Measurements from ENCODE around the gene KIF16B. TPM values are rescaled to one million over a fixed set of nuclear protein-coding genes. Genes with fewer than 3 reads are reported as not detected.

Gene KIF16B
- total RNA-seq, 1 experiment from 2014 or later: 7.6 TPM

GRCh38 chr20:16241911-16242310, 331.3 kb downstream of the KIF16B start:
- no peak overlapping the region for H3K4me3 Mint-ChIP-seq
- ATAC-seq (no peak; the same call in 1 of the 2 replicates), DNase-seq (ENCODE audit: low spot score) (no peak)
- TF ChIP-seq GABPB1 (CRISPR knock-in tag; IDR thresholded peaks at IDR 0.05) (no peak), IRF1 (CRISPR knock-in tag; IDR thresholded peaks at IDR 0.05) (no peak), FOXP1 (CRISPR knock-in tag; IDR thresholded peaks at IDR 0.05; ENCODE audit: borderline replicate concordance) (no peak), CDX4 (CRISPR knock-in tag; IDR thresholded peaks at IDR 0.05; ENCODE audit: borderline replicate concordance) (no peak)
- no peaks in the 10 kb centered on the region for H3K27me3 Mint-ChIP-seq (ENCODE audit: low read depth)
- peaks cover 9% of the 10 kb centered on the region for H3K36me3 Mint-ChIP-seq
- POLR2A ChIA-PET: no interaction called here
- H3K9me3 Mint-ChIP-seq: peaks cover 33% of the 10 kb centered on the region
- H3K27ac Mint-ChIP-seq: no peak overlapping the region
- CTCF ChIA-PET: no interaction called here
- H3K4me1 Mint-ChIP-seq: no peaks in the 10 kb centered on the region

- Mint-ChIP-seq H3K27ac (no peak overlapping the region), H3K27me3 (ENCODE audit: low read depth) (no peaks in the 10 kb centered on the region), H3K36me3 (peaks cover 9% of the 10 kb centered on the region), H3K4me3 (no peak overlapping the region), H3K9me3 (peaks cover 33% of the 10 kb centered on the region), H3K4me1 (peaks cover 6% of the 10 kb centered on the region)
- ChIA-PET CTCF (no interaction called here), POLR2A (no interaction called here)
- no peak for DNase-seq (ENCODE audit: low spot score)
- no peak for ATAC-seq
- TF ChIP-seq ESRRA (CRISPR knock-in tag; IDR thresholded peaks at IDR 0.05; ENCODE audit: borderline replicate concordance) (no peak), ERG (CRISPR knock-in tag; IDR thresholded peaks at IDR 0.05) (no peak), TEAD4 (CRISPR knock-in tag; IDR thresholded peaks at IDR 0.05) (no peak), ZSCAN18 (CRISPR knock-in tag; IDR thresholded peaks at IDR 0.05) (no peak), GTF2I (CRISPR knock-in tag; conservative IDR thresholded peaks at IDR 0.05) (no peak), NR3C1 (CRISPR knock-in tag; conservative IDR thresholded peaks at IDR 0.05; ENCODE audit: low read depth) (no peak), JUN (CRISPR knock-in tag; IDR thresholded peaks at IDR 0.05) (no peak), ZNF423 (CRISPR knock-in tag; IDR thresholded peaks at IDR 0.05) (no peak), NFATC4 (CRISPR knock-in tag; IDR thresholded peaks at IDR 0.05) (no peak), STAT6 (CRISPR knock-in tag; conservative IDR thresholded peaks at IDR 0.05; ENCODE audit: low read depth) (no peak), E2F5 (CRISPR knock-in tag; IDR thresholded peaks at IDR 0.05) (no peak), ZBTB43 (CRISPR knock-in tag; IDR thresholded peaks at IDR 0.05) (no peak), NFYB (CRISPR knock-in tag; conservative IDR thresholded peaks at IDR 0.05; ENCODE audit: low read depth) (no peak), AR (CRISPR knock-in tag; IDR thresholded peaks at IDR 0.05) (no peak), FOXK1 (CRISPR knock-in tag; IDR thresholded peaks at IDR 0.05) (no peak), GABPB1 (CRISPR knock-in tag; IDR thresholded peaks at IDR 0.05) (no peak), CTCF (IDR thresholded peaks at IDR 0.05) (no peak)
Measured at GRCh38 chr20:16240355-16240754, 332.9 kb downstream of the KIF16B start.

All from WTC11 (cell line).